Kidney epithelial cell (primary cell): ENCODE results near the gene POLR1A. TPM values are rescaled to one million over a fixed set of nuclear protein-coding genes. Genes with fewer than 3 reads are reported as not detected.

Experiments used
- DNase-seq: peaks from one replicate; pipeline ENCODE4 v3.0.0-alpha.2; 2010; ENCODE audit warnings: low read depth
- H3K27me3 ChIP-seq: 2 replicates; pipeline ENCODE4 v1.6.0; 2011; ENCODE audit warnings: low read length; ENCODE audit not compliant: control insufficient read depth, insufficient read depth
- H3K36me3 ChIP-seq: 2 replicates; pipeline ENCODE4 v1.5.1; 2011; ENCODE audit warnings: low read length; ENCODE audit not compliant: control insufficient read depth, insufficient read depth
- H3K4me3 ChIP-seq: 2 replicates; pipeline ENCODE4 v1.5.1; 2011; ENCODE audit warnings: low read depth, mild to moderate bottlenecking, control low read depth, low read length
- CTCF ChIP-seq: IDR thresholded peaks from 2 replicates; pipeline ENCODE4 v1.5.1; 2011; ENCODE audit warnings: mild to moderate bottlenecking, moderate library complexity, low read length, control low read depth, inconsistent platforms; ENCODE audit not compliant: insufficient read depth, poor library complexity, severe bottlenecking
- total RNA-seq: library from RNA; depleted of rRNA; stranded (reverse); fragments of >200 nt; gene quantifications from 2 replicates; pipeline ENCODE4 v1.2.3, GENCODE V29; 2015

The POLR1A gene
- total RNA-seq, 1 donor from 2014 or later, result 33.7 TPM

- H3K27me3 ChIP-seq, result no peaks in the 10 kb centered on the region
- peaks cover 3% of the 10 kb centered on the region for H3K36me3 ChIP-seq
These were observed 35.8 kb downstream of the POLR1A start for GRCh38 chr2:86069783-86070339.

GRCh38 chr2:86069091-86069685 lies 36.5 kb downstream of the POLR1A start:
- no peak for DNase-seq
- Histone ChIP-seq H3K36me3 (peaks cover 3% of the 10 kb centered on the region), H3K4me3 (no peak overlapping the region), H3K27me3 (no peaks in the 10 kb centered on the region)
- no peak for TF ChIP-seq CTCF

More at GRCh38 chr2:86069783-86070339, 35.8 kb downstream of the POLR1A start:
- H3K4me3 ChIP-seq, result no peak overlapping the region
- TF ChIP-seq CTCF, result no peak
- DNase-seq, result no peak

- DNase-seq, result no peak
- peaks cover 3% of the 10 kb centered on the region for H3K36me3 ChIP-seq
- TF ChIP-seq CTCF, result no peak
These were observed 37.0 kb downstream of the POLR1A start for GRCh38 chr2:86068648-86069047.

GRCh38 chr2:86068136-86068588 lies 37.5 kb downstream of the POLR1A start:
- Histone ChIP-seq H3K4me3 (no peak overlapping the region), H3K27me3 (no peaks in the 10 kb centered on the region), H3K36me3 (peaks cover 3% of the 10 kb centered on the region)
- DNase-seq, result no peak
- TF ChIP-seq CTCF, result no peak

More at GRCh38 chr2:86068648-86069047, 37.0 kb downstream of the POLR1A start:
- Histone ChIP-seq H3K27me3 (no peaks in the 10 kb centered on the region), H3K4me3 (no peak overlapping the region)

- no peak for TF ChIP-seq CTCF
- DNase-seq, result no peak
These were observed 38.8 kb downstream of the POLR1A start for GRCh38 chr2:86066915-86067314.

GRCh38 chr2:86066007-86066578 lies 39.6 kb downstream of the POLR1A start:
- no peak for DNase-seq
- Histone ChIP-seq H3K4me3 (no peak overlapping the region), H3K36me3 (peaks cover 3% of the 10 kb centered on the region), H3K27me3 (no peaks in the 10 kb centered on the region)
- TF ChIP-seq CTCF, result no peak

More at GRCh38 chr2:86066915-86067314, 38.8 kb downstream of the POLR1A start:
- H3K27me3 ChIP-seq, result no peaks in the 10 kb centered on the region
- peaks cover 3% of the 10 kb centered on the region for H3K36me3 ChIP-seq
- no peak overlapping the region for H3K4me3 ChIP-seq
